HG03066 (cell line): ENCODE measurements around the gene STARD13.
"Not testable (repeated sequence)": the region's sequence is repeated elsewhere in the genome, so short reads cannot be mapped to it uniquely, and the experiment has no call there.

Experiments
- ATAC-seq: cut with Tn5 transposase; IDR thresholded peaks from one replicate; pipeline ENCODE4 v1.9.1; 2021; ENCODE audit warnings: low read depth; ENCODE audit not compliant: unreplicated experiment

STARD13 gene

GRCh38 chr13:33181264-33181663, 104.3 kb downstream of the STARD13 start:
- ATAC-seq, result no peak

DNA sequence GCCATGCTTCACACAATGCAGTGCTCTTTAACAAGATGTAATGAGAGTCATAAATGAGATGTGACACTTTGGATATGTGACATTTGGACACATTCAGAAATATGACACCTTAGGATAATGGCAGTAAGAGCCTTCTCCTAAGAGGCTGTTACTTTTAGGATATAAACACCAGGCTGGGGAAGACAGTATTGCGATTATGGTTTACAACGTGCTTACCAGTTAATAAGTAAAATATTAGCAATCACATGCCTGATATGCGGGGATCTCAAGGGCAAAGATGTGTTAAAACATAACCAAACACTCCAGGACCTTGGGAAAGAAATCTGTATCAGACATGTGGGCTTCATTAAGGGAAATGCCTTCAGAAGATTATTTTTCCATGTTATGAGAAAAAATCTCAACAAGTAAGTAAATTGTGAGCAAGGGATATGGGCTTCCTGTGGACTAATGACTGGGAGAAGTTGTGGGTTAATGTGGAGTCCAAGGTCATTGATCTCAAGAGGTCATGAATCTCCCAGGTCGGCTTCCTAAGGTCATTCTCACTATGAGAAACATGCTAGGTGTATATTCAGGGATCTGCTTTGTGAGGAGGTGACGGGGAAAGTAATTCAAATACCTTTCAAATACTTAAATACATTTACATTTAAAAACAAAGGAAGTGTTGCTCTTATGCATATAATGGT, 105.3 kb downstream of the STARD13 start:
- no peak for ATAC-seq

DNA sequence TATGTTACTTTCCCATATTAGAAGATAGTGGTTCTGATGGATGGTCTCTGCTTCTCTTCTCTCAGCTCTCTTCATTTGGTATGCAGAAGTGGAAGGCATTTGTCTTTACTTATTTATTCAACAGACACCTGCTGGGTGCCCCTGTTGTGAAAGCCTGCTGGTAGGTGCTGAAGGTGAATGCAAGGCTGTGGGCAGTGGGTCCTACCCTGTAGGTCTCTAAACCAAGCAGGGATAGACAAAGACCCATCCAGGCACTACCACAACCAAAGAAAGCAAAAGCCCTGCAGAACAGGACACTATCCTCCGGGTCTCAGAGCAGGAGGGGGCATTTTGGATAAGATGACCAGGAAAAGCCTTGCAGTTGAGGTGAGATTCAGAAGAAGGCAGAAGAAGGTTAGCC, 106.1 kb downstream of the STARD13 start:
- no peak for ATAC-seq

DNA sequence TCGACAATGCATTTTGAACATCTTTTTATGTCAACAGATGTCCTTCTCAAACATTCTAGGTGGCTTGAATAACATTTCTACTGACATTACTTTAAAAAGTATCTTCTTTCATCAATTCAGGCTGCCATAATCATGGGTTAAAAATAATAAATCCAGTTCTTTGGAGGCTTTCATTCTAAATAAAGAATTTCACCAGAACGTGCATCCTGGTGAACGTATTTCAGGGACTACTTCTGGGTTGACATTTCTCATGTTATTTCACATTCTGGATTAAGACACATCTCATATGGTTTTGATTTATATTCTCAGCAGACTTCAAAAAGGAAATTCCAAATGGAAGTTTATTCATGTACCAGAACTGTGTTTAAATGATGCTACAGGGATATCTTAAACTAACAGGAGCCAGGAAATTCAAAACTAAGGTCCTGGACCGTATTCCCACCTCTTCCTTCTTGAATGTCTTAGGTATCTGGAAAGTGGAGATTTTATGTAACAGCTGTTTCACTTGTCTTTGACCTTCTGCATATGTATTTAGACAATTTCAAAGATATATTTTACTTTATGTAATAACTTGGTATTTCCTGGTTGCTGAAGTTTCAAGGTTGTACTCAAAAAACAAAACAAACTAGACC, 107.2 kb downstream of the STARD13 start:
- ATAC-seq, result no peak

GRCh38 chr13:33177340-33178208, 108.0 kb downstream of the STARD13 start:
- ATAC-seq, result not testable (repeated sequence)

DNA sequence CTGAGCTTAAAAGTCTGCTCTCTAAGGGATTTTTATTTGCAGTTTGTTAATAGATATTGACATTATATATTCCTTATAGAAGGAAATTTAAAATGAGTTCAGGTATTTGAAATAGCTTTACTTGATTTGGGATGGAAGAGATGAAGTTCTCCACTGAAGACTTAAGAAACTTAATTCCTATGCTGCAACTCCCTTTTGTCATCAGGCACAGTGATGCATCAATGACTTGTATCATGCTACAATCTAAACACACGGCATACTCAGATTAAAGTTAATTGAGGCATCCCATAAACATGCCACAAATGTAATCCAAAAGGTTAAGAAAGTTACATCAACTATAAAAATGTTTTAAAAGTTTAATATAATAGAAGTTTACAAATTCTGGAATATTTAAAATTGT, 109.0 kb downstream of the STARD13 start:
- ATAC-seq, result no peak

- ATAC-seq, result no peak
These were observed 109.6 kb downstream of the STARD13 start for GRCh38 chr13:33175991-33176390.

DNA sequence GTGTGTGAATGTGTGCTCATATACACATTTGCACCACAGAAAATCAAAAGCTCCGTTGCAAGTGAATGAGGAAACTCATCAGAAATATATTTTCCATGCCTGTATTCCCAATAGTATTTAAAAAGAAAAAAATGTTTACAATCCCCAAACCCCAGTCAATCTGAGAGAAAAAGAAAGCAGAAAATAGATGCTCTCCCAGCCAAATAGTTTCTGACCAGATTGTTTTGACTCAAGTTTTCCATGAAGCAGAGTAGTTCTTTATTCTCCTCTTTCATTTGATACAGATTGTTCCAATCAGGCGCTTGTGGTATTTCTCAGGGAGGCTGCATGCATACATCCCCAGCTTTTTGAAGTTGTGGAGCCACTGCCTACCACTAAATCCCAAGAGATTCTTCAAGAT, 110.6 kb downstream of the STARD13 start:
- ATAC-seq, result no peak

DNA sequence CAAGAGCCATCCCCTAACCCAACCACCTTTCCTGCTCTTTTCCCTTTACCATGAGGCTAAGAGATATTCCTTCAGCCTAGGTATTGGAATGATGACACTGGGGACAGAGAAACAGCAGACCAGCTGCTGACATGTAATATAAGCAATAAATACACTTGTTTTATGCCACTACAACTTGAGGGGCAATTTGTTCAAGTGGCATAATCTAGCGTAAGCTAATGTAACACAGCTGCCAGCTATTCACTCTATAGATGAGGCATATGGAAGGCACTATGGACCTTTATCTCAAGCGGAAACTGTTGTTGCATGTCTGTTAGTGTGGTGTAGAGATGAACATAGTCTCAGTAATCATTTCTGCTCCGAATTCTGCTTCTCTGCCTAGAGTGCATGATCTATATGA, 111.1 kb downstream of the STARD13 start:
- no peak for ATAC-seq

- ATAC-seq, result no peak
These were observed 112.6 kb downstream of the STARD13 start for GRCh38 chr13:33172911-33173310.

DNA sequence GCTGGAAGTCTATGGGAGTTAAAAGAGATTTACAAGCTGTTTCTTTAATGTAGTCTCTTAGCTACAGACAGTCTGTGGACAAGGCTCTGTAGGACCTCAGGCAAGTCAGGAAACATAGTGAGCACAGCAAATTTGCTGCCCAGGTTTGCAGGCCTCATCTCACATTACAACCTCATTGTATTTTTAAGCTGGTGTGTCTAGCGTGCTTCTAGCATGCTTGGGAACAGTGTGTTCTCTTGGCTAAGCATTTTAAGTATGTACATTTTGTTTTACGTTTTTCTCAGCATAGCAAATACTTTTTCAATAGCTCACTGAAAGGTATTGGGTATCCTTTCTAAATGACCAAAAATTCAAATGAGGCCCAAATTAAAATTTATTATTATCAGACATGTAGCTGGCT, 113.2 kb downstream of the STARD13 start:
- ATAC-seq, result no peak

DNA sequence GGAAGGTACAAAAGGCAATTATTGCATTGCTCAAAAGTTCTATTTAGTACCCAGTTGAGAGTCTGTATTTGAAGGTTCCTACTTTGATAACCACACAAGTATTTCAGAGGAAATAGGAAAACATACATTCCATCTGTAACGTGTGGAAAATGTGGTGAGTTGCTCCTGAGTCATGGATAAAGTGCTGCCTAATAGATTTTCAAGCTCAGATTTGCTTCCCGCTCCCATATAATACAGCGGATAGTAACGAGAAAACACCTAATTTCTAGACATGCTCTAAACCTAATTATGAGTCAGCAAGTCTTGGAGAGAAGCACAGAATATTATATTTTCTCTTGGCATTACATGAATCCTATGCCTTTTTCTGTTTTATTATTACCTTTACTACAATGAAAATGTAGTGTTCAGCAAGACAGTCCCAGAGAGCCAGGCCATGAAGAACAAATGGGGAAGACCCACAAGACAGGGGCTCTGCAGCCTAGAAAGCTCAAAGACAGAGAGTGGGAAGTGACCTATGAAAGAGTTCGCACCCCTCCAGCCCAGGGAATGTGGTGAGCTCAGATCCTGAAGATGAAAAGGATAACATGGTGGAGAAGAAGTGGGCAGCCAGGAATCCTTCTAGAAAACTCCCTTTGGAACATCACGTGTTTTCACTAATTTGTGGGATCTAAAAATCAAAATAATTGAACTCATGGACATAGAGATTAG, 116.1 kb downstream of the STARD13 start:
- no peak for ATAC-seq

GRCh38 chr13:33168321-33168960, 117.1 kb downstream of the STARD13 start:
- no peak for ATAC-seq

- ATAC-seq, result no peak
These were observed 118.1 kb downstream of the STARD13 start for GRCh38 chr13:33167491-33167890.

GRCh38 chr13:33165787-33166186, 119.8 kb downstream of the STARD13 start:
- no peak for ATAC-seq

GRCh38 chr13:33164331-33164730, 121.2 kb downstream of the STARD13 start:
- ATAC-seq, result no peak

GRCh38 chr13:33162725-33163124, 122.8 kb downstream of the STARD13 start:
- not testable (repeated sequence) for ATAC-seq

- ATAC-seq, result no peak
These were observed 126.7 kb downstream of the STARD13 start for GRCh38 chr13:33158816-33159215.

- no peak for ATAC-seq
These were observed 127.3 kb downstream of the STARD13 start for GRCh38 chr13:33158271-33158670.

- no peak for ATAC-seq
These were observed 130.6 kb downstream of the STARD13 start for GRCh38 chr13:33154911-33155310.
